OCI-LY3 (cell line): Measurements from ENCODE around the gene DMWD.

Experiments
- H2AFZ ChIP-seq: fragments of 200-600, 300-600 bp; shearing (Covaris generic); 2 replicates; pipeline ENCODE4 v1.6.0; 2014; ENCODE audit warnings: antibody characterized with exemption, low read depth, low read length
- H3K27ac ChIP-seq: fragments of 200-600, 300-600 bp; sonication (generic); 2 replicates; pipeline ENCODE4 v1.5.1; 2014; ENCODE audit warnings: mild to moderate bottlenecking, low read length, moderate library complexity, mixed read lengths
- H3K27me3 ChIP-seq: fragments of 200-600, 300-600 bp; sonication (generic); 2 replicates; pipeline ENCODE4 v1.6.1; 2014; ENCODE audit warnings: low read depth, low read length, mixed read lengths
- H3K36me3 ChIP-seq: fragments of 200-600, 300-600 bp; sonication (generic); replicated peaks from 2 replicates; pipeline ENCODE3; 2014; ENCODE audit warnings: low read depth, low read length, mixed read lengths
- H3K4me1 ChIP-seq: fragments of 300-600, 200-600 bp; sonication (generic); 2 replicates; pipeline ENCODE4 v1.6.1; 2014; ENCODE audit warnings: low read length, mixed read lengths
- H3K4me2 ChIP-seq: fragments of 200-600, 300-600 bp; sonication (generic); 2 replicates; pipeline ENCODE4 v1.6.1; 2014; ENCODE audit warnings: low read length, mixed read lengths
- H3K4me3 ChIP-seq: fragments of 300-600, 200-600 bp; sonication (generic); 2 replicates; pipeline ENCODE4 v1.5.1; 2014; ENCODE audit warnings: antibody characterized with exemption, mild to moderate bottlenecking, low read length, moderate library complexity
- H3K79me2 ChIP-seq: fragments of 300-600, 200-600 bp; shearing (Covaris generic); 2 replicates; pipeline ENCODE4 v1.6.1; 2014; ENCODE audit warnings: mild to moderate bottlenecking, low read length, mixed read lengths
- H3K9ac ChIP-seq: fragments of 300-600, 200-600 bp; shearing (Covaris generic); 2 replicates; pipeline ENCODE4 v1.6.0; 2014; ENCODE audit warnings: mild to moderate bottlenecking, low read length, moderate library complexity
- H3K9me3 ChIP-seq: fragments of 200-600, 300-600 bp; shearing (Covaris generic); 2 replicates; pipeline ENCODE4 v1.6.1; 2014; ENCODE audit warnings: low read length, mixed read lengths; ENCODE audit not compliant: insufficient read depth
- H4K20me1 ChIP-seq: fragments of 200-600, 300-600 bp; sonication (generic); 2 replicates; pipeline ENCODE4 v1.6.1; 2016; ENCODE audit warnings: low read length, mixed read lengths; ENCODE audit not compliant: insufficient read depth
- CTCF ChIP-seq: fragments of 200-600, 300-600 bp; sonication (generic); IDR thresholded peaks from 2 replicates; pipeline ENCODE4 v1.5.1; 2014; ENCODE audit warnings: antibody characterized with exemption, low read length, low read depth
- EZH2phosphoT487 ChIP-seq: fragments of 200-600 bp; shearing (Covaris generic); IDR thresholded peaks from 2 replicates; pipeline ENCODE4 v1.6.1; 2018; ENCODE audit warnings: antibody characterized with exemption, mixed run types, low read depth

DMWD gene

GRCh38 chr19:45768984-45769782, 23.5 kb downstream of the DMWD start, which contains the start of gene SIX5:
SIX5 (minus strand) TSS chr19:45769252; CDS start chr19:45768844, 408 bp downstream.
- Histone ChIP-seq H3K27ac (peak within 1 kb of the TSS; percentile 72), H3K4me3 (peak within 1 kb of the TSS; percentile 82), H3K9ac (peak within 1 kb of the TSS; percentile 93), H2AFZ (peak within 1 kb of the TSS; percentile 42), H3K9me3 (no peaks in the 10 kb centered on the region), H3K4me2 (peak within 1 kb of the TSS; percentile 89), H3K27me3 (no peaks in the 10 kb centered on the region), H4K20me1 (no peaks in the 10 kb centered on the region), H3K79me2 (no peaks in the 10 kb centered on the region), H3K4me1 (peaks cover 4% of the 10 kb centered on the region; the same call in 1 of the 2 replicates), H3K36me3 (no peaks in the 10 kb centered on the region)
- TF ChIP-seq EZH2phosphoT487 = no peak
- no peak for TF ChIP-seq CTCF

- Histone ChIP-seq H2AFZ (peak overlapping the region; percentile 42), H3K9ac (peak overlapping the region; percentile 93), H3K9me3 (no peaks in the 10 kb centered on the region), H3K27me3 (no peaks in the 10 kb centered on the region), H3K79me2 (no peaks in the 10 kb centered on the region), H3K4me1 (peaks cover 4% of the 10 kb centered on the region; the same call in 1 of the 2 replicates), H3K4me2 (peak overlapping the region; percentile 89), H3K27ac (peak overlapping the region; percentile 72), H3K4me3 (peak overlapping the region; percentile 82), H3K36me3 (no peaks in the 10 kb centered on the region), H4K20me1 (no peaks in the 10 kb centered on the region)
- TF ChIP-seq CTCF = no peak
- no peak for TF ChIP-seq EZH2phosphoT487
These were observed 24.0 kb downstream of the DMWD start for GRCh38 chr19:45768655-45768983.

- Histone ChIP-seq H3K4me1 (peaks cover 4% of the 10 kb centered on the region; the same call in 1 of the 2 replicates), H3K27me3 (no peaks in the 10 kb centered on the region), H3K9me3 (no peaks in the 10 kb centered on the region), H3K36me3 (no peaks in the 10 kb centered on the region), H3K79me2 (no peaks in the 10 kb centered on the region), H3K9ac (peak overlapping the region; percentile 93), H3K4me2 (peak overlapping the region; percentile 89), H3K27ac (no peak overlapping the region), H4K20me1 (no peaks in the 10 kb centered on the region), H2AFZ (no peak overlapping the region), H3K4me3 (peak overlapping the region; percentile 82)
- TF ChIP-seq EZH2phosphoT487 (no peak), CTCF (no peak)
These were observed 24.6 kb downstream of the DMWD start for GRCh38 chr19:45767881-45768654.

GRCh38 chr19:45767410-45767880, 25.2 kb downstream of the DMWD start:
- H3K9ac ChIP-seq = no peak overlapping the region
- H3K79me2 ChIP-seq = no peaks in the 10 kb centered on the region
- H2AFZ ChIP-seq = no peak overlapping the region
- no peak overlapping the region for H3K4me2 ChIP-seq
- TF ChIP-seq CTCF (no peak), EZH2phosphoT487 (no peak)
- H3K27ac ChIP-seq = no peak overlapping the region
- no peak overlapping the region for H3K4me3 ChIP-seq
- no peaks in the 10 kb centered on the region for H3K36me3 ChIP-seq
- no peaks in the 10 kb centered on the region for H3K9me3 ChIP-seq
- H3K27me3 ChIP-seq = no peaks in the 10 kb centered on the region
- H4K20me1 ChIP-seq = no peaks in the 10 kb centered on the region
- peaks cover 4% of the 10 kb centered on the region; the same call in 1 of the 2 replicates for H3K4me1 ChIP-seq
